ENCODE data around the gene SND1.

SND1 gene

GRCh38 chr7:127802845-127803244 is 150.9 kb downstream of the SND1 start:
- no peak for TF ChIP-seq CTCF (IDR thresholded peaks at IDR 0.05; ENCODE audit: low read depth, low read length, missing control alignments)
- H3K4me3 ChIP-seq (ENCODE audit: low read depth, low read length) = no peak overlapping the region
- no peak for DNase-seq (ENCODE audit: low read depth)

- no peak for TF ChIP-seq CTCF (IDR thresholded peaks at IDR 0.05; ENCODE audit: low read depth, low read length, missing control alignments)
- no peak overlapping the region for H3K4me3 ChIP-seq (ENCODE audit: low read depth, low read length)
- DNase-seq (ENCODE audit: low read depth) = no peak
Measured at GRCh38 chr7:127803626-127804025, 151.6 kb downstream of the SND1 start.

GRCh38 chr7:127807340-127807739 is 155.3 kb downstream of the SND1 start:
- no peak for DNase-seq (ENCODE audit: low read depth)
- H3K4me3 ChIP-seq (ENCODE audit: low read depth, low read length) = no peak overlapping the region
- TF ChIP-seq CTCF (IDR thresholded peaks at IDR 0.05; ENCODE audit: low read depth, low read length, missing control alignments) = no peak

GRCh38 chr7:127807829-127808228 is 155.8 kb downstream of the SND1 start:
- DNase-seq (ENCODE audit: low read depth) = no peak
- TF ChIP-seq CTCF (IDR thresholded peaks at IDR 0.05; ENCODE audit: low read depth, low read length, missing control alignments) = no peak
- no peak overlapping the region for H3K4me3 ChIP-seq (ENCODE audit: low read depth, low read length)

GRCh38 chr7:127809261-127809702 is 157.3 kb downstream of the SND1 start:
- TF ChIP-seq CTCF (IDR thresholded peaks at IDR 0.05; ENCODE audit: low read depth, low read length, missing control alignments) = no peak
- H3K4me3 ChIP-seq (ENCODE audit: low read depth, low read length) = no peak overlapping the region
- DNase-seq (ENCODE audit: low read depth) = no peak

GRCh38 chr7:127810113-127810512 is 158.1 kb downstream of the SND1 start:
- H3K4me3 ChIP-seq (ENCODE audit: low read depth, low read length) = no peak overlapping the region
- no peak for TF ChIP-seq CTCF (IDR thresholded peaks at IDR 0.05; ENCODE audit: low read depth, low read length, missing control alignments)
- DNase-seq (ENCODE audit: low read depth) = no peak

All from GM12864 (cell line).